ENCODE measurements around the gene ABCC8.

ABCC8 gene

DNA sequence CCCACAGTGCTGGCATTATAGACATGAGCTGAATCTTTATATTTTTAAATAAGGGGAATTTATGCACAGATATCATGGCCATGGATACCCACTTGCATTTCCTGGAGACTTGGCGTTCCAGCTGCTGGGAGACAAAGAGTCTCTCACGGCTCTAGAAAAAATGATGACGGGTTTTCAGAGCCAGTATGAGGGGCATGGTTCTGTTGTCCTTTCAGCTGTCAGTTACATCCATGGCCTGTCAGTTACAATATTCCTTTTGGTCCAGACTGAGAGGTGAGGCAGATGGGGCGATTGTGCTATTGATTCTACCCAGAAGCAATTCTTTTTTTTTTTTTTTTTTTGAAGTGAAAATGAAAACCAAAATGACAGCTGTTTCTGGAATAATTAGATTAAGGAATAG, 37.8 kb upstream of the ABCC8 start:
- Histone ChIP-seq H3K27ac (ENCODE audit: low read depth, low read length) (no peak overlapping the region), H3K4me1 (ENCODE audit: control insufficient read depth, insufficient read depth, low read length) (no peaks in the 10 kb centered on the region), H3K4me3 (ENCODE audit: low read length) (no peak overlapping the region), H3K9ac (ENCODE audit: low read length) (no peak overlapping the region), H3K27me3 (ENCODE audit: control insufficient read depth, insufficient read depth, low read length) (no peaks in the 10 kb centered on the region), H3K36me3 (ENCODE audit: control insufficient read depth, insufficient read depth, low read length) (no peaks in the 10 kb centered on the region)

DNA sequence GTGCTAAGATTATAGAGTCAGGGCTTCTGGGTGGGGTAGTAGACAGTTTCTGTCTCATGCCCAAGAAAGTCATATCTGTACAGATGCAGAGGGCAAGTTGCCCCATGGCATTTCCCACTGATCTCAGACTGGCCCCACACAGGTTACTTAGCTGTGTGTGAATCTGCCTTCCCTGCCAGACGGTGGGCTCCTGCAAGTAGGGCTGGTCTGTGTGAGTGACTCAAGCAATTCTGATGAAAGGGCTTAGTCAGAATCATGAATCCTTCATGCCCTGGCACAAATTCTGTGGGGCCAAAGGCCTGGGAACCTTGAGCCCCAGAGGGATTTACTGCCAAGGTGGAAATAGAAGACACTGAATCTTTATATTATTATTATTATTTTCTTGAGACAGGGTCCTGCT, 37.2 kb upstream of the ABCC8 start:
- H3K36me3 ChIP-seq (ENCODE audit: control insufficient read depth, insufficient read depth, low read length): no peaks in the 10 kb centered on the region

DNA sequence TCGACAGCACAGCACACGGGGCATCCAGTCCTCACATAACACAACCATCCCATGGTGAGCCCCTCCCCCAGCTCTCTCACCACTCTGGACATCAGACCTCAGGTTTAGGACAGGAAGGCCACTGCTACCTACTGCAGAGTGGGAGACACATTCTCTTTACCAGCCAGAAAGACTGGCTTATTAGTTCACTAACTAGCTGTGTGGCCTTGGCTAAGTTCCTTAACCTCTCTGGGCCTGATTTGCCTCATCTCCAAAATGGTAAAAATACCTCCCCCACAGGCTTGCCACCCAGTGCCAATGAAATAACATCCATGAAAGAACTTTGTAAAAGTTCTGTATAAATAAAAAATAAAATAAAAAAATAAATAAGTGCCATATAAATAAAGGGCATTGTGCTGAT, 35.5 kb upstream of the ABCC8 start:
- Histone ChIP-seq H3K4me1 (ENCODE audit: control insufficient read depth, insufficient read depth, low read length) (no peaks in the 10 kb centered on the region), H3K27ac (ENCODE audit: low read depth, low read length) (no peak overlapping the region), H3K4me3 (ENCODE audit: low read length) (no peak overlapping the region)

More for the DNA sequence above, 37.2 kb upstream of the ABCC8 start:
- no peaks in the 10 kb centered on the region for H3K27me3 ChIP-seq (ENCODE audit: control insufficient read depth, insufficient read depth, low read length)
- no peak overlapping the region for H3K4me3 ChIP-seq (ENCODE audit: low read length)
- no peak overlapping the region for H3K9ac ChIP-seq (ENCODE audit: low read length)
- no peak overlapping the region for H3K27ac ChIP-seq (ENCODE audit: low read depth, low read length)
- H3K4me1 ChIP-seq (ENCODE audit: control insufficient read depth, insufficient read depth, low read length): no peaks in the 10 kb centered on the region

DNA sequence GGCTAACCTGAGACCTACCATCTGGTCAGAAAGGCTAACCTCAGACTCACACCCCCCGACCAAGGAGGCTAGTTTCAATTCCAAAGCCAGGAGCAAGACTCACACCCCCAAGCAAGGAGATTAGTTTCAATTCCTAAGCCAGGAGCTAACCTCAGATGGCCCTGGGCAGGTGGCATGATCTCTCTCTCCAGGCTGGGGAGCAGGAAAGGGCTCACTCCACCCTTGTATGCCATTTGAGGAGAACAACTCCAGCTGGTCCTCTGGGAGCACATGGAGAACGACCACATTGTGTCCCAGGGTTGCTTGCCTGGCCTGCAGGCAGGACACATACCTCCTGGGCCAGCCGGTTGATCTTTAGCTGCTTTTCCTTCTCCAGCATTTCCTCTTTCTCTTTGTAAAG, 34.9 kb upstream of the ABCC8 start:
- H3K27me3 ChIP-seq (ENCODE audit: control insufficient read depth, insufficient read depth, low read length): no peaks in the 10 kb centered on the region
- no peak overlapping the region for H3K4me3 ChIP-seq (ENCODE audit: low read length)
- H3K27ac ChIP-seq (ENCODE audit: low read depth, low read length): no peak overlapping the region
- H3K36me3 ChIP-seq (ENCODE audit: control insufficient read depth, insufficient read depth, low read length): no peaks in the 10 kb centered on the region
- no peak overlapping the region for H3K9ac ChIP-seq (ENCODE audit: low read length)
- no peaks in the 10 kb centered on the region for H3K4me1 ChIP-seq (ENCODE audit: control insufficient read depth, insufficient read depth, low read length)

More for the DNA sequence above, 35.5 kb upstream of the ABCC8 start:
- Histone ChIP-seq H3K9ac (ENCODE audit: low read length) (no peak overlapping the region), H3K27me3 (ENCODE audit: control insufficient read depth, insufficient read depth, low read length) (no peaks in the 10 kb centered on the region), H3K36me3 (ENCODE audit: control insufficient read depth, insufficient read depth, low read length) (no peaks in the 10 kb centered on the region)

DNA sequence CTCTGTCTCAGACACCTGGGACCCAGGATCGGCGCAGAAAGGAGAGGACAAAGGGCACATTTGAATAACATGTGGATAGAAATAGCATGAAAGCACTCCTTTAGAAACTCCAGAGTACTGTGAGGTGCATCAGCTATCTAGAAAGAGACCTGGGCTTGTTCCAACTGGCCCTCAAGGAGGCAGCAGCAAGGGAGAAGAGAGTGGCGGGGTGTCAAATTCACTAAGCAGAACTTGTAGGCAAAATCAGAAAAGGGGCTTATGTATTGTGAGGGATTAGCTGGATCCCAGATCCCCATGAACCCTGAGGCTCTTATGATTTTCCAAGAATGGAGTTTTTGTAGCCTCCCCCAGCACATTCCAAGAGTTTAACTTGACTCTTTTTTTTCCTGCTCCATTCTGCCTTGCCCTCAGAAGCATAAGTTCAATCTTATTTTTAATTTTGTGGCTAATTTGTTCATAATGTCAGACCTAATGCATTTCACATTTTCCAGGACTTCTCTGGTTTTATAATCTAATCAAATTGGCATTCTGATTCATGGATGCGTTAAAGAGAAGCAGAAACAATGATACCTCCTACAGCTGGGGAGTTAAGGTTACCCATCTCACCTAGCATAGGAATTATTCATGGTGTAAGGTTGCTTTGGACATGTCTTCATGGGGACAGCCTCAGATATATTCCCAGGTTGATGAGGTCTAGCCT, 34.0 kb upstream of the ABCC8 start:
- H3K27ac ChIP-seq (ENCODE audit: low read depth, low read length): no peak overlapping the region

DNA sequence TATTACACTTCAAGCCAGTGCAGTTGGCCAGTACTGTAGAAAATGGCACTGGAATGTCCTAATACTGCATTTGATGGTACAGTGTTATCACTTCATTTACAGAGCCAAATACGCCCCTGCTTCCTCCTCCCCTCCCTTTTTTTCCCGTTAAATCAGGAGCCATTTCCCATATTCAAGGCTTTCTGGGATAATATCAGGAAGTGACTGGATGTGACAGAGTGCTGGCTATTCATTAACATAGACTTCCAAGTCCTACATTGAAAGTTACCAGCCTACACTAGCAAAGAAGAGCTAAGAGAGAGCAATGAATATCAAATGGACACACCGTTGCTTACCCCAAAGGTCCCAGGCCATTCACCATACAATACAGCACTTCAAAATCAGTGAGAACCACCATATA, 32.1 kb upstream of the ABCC8 start:
- Histone ChIP-seq H3K36me3 (ENCODE audit: control insufficient read depth, insufficient read depth, low read length) (no peaks in the 10 kb centered on the region), H3K9ac (ENCODE audit: low read length) (no peak overlapping the region), H3K27me3 (ENCODE audit: control insufficient read depth, insufficient read depth, low read length) (no peaks in the 10 kb centered on the region), H3K4me1 (ENCODE audit: control insufficient read depth, insufficient read depth, low read length) (no peaks in the 10 kb centered on the region), H3K4me3 (ENCODE audit: low read length) (no peak overlapping the region), H3K27ac (ENCODE audit: low read depth, low read length) (no peak overlapping the region)

More for the DNA sequence above, 34.0 kb upstream of the ABCC8 start:
- no peaks in the 10 kb centered on the region for H3K4me1 ChIP-seq (ENCODE audit: control insufficient read depth, insufficient read depth, low read length)
- no peak overlapping the region for H3K9ac ChIP-seq (ENCODE audit: low read length)
- H3K27me3 ChIP-seq (ENCODE audit: control insufficient read depth, insufficient read depth, low read length): no peaks in the 10 kb centered on the region
- no peak overlapping the region for H3K4me3 ChIP-seq (ENCODE audit: low read length)
- no peaks in the 10 kb centered on the region for H3K36me3 ChIP-seq (ENCODE audit: control insufficient read depth, insufficient read depth, low read length)

DNA sequence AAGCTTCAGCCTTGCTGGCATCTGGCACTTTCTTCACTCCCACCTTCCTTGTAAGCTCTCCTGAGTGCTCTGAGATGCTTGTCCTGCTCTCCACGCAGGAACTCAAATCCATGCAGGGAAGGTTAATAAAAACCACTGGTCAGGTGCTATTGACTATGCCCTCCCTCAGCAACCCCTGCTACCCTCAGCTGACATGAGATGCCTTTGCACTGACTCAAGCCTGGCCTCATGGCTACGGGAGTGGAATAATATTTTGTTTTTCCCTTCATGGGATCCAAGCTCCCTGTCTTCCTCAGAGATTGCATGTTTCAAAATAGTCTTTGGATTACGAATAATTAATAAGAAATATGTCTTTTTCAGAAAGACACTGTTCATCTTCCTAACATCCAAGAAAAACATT, 31.7 kb upstream of the ABCC8 start:
- no peaks in the 10 kb centered on the region for H3K4me1 ChIP-seq (ENCODE audit: control insufficient read depth, insufficient read depth, low read length)
- H3K27me3 ChIP-seq (ENCODE audit: control insufficient read depth, insufficient read depth, low read length): no peaks in the 10 kb centered on the region
- no peak overlapping the region for H3K27ac ChIP-seq (ENCODE audit: low read depth, low read length)
- no peak overlapping the region for H3K9ac ChIP-seq (ENCODE audit: low read length)
- H3K36me3 ChIP-seq (ENCODE audit: control insufficient read depth, insufficient read depth, low read length): no peaks in the 10 kb centered on the region
- H3K4me3 ChIP-seq (ENCODE audit: low read length): no peak overlapping the region

DNA sequence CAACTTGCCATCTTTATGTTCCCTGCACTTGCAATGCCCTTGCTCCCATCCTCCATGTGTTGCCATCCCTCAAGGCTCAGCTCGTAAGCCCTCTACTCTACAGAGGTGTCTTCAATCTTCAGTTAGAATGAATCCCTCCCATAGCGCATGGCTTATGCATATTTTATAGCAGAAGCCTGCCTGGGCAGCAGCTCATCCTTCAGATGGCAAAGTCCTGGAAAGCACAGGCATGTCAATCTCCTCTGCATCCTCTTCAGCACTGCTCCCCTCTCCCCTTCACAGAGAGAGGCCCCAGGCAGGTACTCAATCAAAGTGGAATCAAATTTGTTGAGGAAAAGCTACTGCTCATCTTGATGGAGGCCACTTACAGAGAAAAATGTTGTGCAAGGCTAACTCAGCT, 31.1 kb upstream of the ABCC8 start:
- Histone ChIP-seq H3K27ac (ENCODE audit: low read depth, low read length) (no peak overlapping the region), H3K4me1 (ENCODE audit: control insufficient read depth, insufficient read depth, low read length) (no peaks in the 10 kb centered on the region), H3K9ac (ENCODE audit: low read length) (no peak overlapping the region), H3K27me3 (ENCODE audit: control insufficient read depth, insufficient read depth, low read length) (no peaks in the 10 kb centered on the region), H3K36me3 (ENCODE audit: control insufficient read depth, insufficient read depth, low read length) (no peaks in the 10 kb centered on the region), H3K4me3 (ENCODE audit: low read length) (no peak overlapping the region)

DNA sequence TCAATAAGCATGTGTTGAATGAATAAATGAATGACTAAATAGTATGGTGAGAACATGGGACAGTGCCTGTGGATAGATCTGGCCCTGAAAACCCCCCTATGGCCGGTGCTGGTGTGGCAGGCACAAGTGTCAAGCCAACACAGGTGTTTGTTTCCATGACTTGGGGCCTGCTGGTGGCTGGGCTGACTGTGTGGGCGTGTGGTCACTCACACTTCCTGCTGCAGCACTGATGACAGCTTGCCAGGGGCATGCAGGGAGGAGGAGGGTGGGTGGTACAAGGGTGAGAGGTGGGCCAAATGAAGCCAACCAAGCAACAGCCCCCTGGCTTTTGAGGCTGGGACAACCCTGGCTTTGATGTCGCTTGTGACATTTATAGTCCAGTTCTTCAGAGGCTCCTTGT, 30.3 kb upstream of the ABCC8 start:
- no peak overlapping the region for H3K4me3 ChIP-seq (ENCODE audit: low read length)
- H3K27ac ChIP-seq (ENCODE audit: low read depth, low read length): no peak overlapping the region
- no peaks in the 10 kb centered on the region for H3K4me1 ChIP-seq (ENCODE audit: control insufficient read depth, insufficient read depth, low read length)
- H3K9ac ChIP-seq (ENCODE audit: low read length): no peak overlapping the region
- no peaks in the 10 kb centered on the region for H3K27me3 ChIP-seq (ENCODE audit: control insufficient read depth, insufficient read depth, low read length)
- H3K36me3 ChIP-seq (ENCODE audit: control insufficient read depth, insufficient read depth, low read length): no peaks in the 10 kb centered on the region

DNA sequence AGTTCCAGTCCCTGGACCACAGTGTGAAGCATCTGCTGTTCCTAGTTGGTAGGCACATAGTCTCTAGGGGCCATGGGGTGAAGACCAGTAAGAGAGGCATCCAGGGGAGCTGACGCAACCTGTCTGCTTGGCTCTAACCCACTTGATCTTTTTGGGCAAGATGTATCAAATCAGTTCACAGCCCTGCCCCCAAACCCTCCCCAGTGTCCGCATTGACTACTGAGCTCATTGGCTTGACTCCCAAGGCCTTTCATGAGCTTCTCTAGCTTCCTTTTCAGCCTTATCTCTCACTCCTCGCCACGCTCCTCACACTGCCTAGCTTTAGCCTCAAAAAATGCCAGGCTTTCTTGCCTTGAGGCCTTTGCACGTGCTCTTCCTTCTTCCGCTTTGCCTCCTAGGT, 29.7 kb upstream of the ABCC8 start:
- Histone ChIP-seq H3K27me3 (ENCODE audit: control insufficient read depth, insufficient read depth, low read length) (no peaks in the 10 kb centered on the region), H3K36me3 (ENCODE audit: control insufficient read depth, insufficient read depth, low read length) (no peaks in the 10 kb centered on the region), H3K4me1 (ENCODE audit: control insufficient read depth, insufficient read depth, low read length) (no peaks in the 10 kb centered on the region), H3K27ac (ENCODE audit: low read depth, low read length) (no peak overlapping the region), H3K4me3 (ENCODE audit: low read length) (no peak overlapping the region), H3K9ac (ENCODE audit: low read length) (no peak overlapping the region)

DNA sequence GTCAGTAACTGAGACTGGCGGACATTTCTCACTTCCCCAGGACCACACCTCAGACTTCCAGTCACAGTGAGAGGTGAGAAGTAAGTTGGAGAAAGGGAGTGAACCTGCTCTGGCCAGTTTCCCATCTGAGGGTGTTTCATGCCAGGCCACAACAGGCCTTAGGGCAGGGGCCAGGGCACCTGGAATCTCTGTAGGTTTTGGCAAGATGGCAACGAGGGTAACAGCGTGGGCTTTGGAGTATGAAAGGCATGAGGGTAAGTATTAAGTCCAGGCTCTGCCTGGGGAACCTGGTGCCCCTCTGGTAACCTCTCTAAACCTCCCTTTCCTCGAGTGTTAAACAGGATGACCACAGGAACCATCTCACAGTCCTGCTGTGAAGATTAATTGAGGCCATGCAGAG, 28.5 kb upstream of the ABCC8 start:
- no peak overlapping the region for H3K27ac ChIP-seq (ENCODE audit: low read depth, low read length)
- no peaks in the 10 kb centered on the region for H3K4me1 ChIP-seq (ENCODE audit: control insufficient read depth, insufficient read depth, low read length)
- no peak overlapping the region for H3K4me3 ChIP-seq (ENCODE audit: low read length)
- no peaks in the 10 kb centered on the region for H3K36me3 ChIP-seq (ENCODE audit: control insufficient read depth, insufficient read depth, low read length)
- H3K27me3 ChIP-seq (ENCODE audit: control insufficient read depth, insufficient read depth, low read length): no peaks in the 10 kb centered on the region
- H3K9ac ChIP-seq (ENCODE audit: low read length): no peak overlapping the region

DNA sequence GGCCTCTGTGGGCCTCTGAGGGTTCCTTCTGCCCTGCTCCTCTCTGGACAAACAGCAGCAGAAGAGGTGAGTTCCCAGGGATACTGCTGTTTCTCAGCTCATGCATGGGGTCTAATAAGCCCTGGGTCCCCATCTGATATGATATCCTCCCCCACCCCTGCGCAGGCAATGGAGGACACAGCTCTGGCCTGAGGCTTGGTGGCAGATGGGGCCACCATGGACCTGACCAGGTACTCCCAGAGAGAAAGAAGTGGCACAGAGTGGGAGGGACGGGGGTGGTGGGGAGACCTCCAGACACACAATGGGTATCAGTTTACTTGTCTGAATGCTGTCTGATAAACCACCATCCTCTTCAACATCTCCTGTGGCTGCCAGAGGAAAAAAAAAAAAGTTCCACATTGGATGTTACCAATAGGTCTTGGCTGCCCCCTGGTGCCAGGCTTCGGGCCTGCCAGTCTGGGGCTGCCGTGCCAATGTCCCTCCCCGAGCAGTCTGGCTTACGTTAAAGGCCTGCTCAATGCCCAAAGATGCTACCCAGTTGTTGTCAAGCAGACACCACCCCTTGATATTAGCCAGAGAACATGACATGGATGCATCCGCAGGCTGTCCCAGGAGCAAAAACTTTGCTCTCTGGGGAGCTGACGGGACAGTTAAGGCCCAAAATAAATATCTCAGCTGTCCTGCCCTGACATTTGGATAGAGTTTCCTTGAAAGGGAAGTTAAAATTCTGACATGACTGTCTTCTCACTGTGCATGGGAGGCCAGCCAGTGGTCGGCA, 27.9 kb upstream of the ABCC8 start:
- no peaks in the 10 kb centered on the region for H3K36me3 ChIP-seq (ENCODE audit: control insufficient read depth, insufficient read depth, low read length)
- H3K9ac ChIP-seq (ENCODE audit: low read length): no peak overlapping the region
- H3K4me1 ChIP-seq (ENCODE audit: control insufficient read depth, insufficient read depth, low read length): no peaks in the 10 kb centered on the region
- H3K27ac ChIP-seq (ENCODE audit: low read depth, low read length): no peak overlapping the region
- H3K27me3 ChIP-seq (ENCODE audit: control insufficient read depth, insufficient read depth, low read length): no peaks in the 10 kb centered on the region
- no peak overlapping the region for H3K4me3 ChIP-seq (ENCODE audit: low read length)

DNA sequence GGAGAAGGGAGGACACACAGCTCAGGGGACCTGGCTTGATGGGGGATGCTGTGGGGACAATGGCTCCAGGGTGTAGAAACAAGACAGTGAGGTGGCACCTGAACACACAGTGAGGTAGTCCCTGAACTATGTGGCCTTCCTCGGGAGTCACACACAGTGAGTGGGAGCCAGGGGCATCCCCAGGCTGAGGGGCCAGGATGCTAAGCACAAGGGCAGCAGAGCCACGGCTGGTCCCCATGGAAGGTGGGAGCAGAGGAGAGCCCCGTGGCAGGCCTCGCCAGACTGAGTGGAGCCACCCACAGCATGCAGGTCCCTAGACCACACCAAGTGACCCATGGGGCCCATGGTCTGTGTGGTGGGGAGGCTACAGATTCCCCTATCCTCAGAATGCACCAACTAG, 26.0 kb upstream of the ABCC8 start:
- Histone ChIP-seq H3K4me1 (ENCODE audit: control insufficient read depth, insufficient read depth, low read length) (no peaks in the 10 kb centered on the region), H3K27me3 (ENCODE audit: control insufficient read depth, insufficient read depth, low read length) (no peaks in the 10 kb centered on the region), H3K36me3 (ENCODE audit: control insufficient read depth, insufficient read depth, low read length) (no peaks in the 10 kb centered on the region), H3K27ac (ENCODE audit: low read depth, low read length) (no peak overlapping the region), H3K9ac (ENCODE audit: low read length) (no peak overlapping the region), H3K4me3 (ENCODE audit: low read length) (no peak overlapping the region)
